H9 (cell line): Measurements from ENCODE around the gene NEURL4. TPM values are rescaled to one million over a fixed set of nuclear protein-coding genes. Genes with fewer than 3 reads are reported as not detected.

Source experiments
- DNase-seq: peaks from one replicate; pipeline ENCODE4 v3.0.0-alpha.2; 2017
- H2AFZ ChIP-seq: one replicate; pipeline ENCODE4 v1.6.1; 2013; ENCODE audit warnings: mild to moderate bottlenecking, low read length, control low read depth, moderate library complexity
- H2AK5ac ChIP-seq: 2 replicates; pipeline ENCODE4 v1.6.1; 2013; ENCODE audit warnings: low read length, control low read depth, mixed read lengths; ENCODE audit not compliant: insufficient read length
- H2BK120ac ChIP-seq: one replicate; pipeline ENCODE4 v1.6.1; 2013; ENCODE audit warnings: low read depth, mild to moderate bottlenecking, low read length, control low read depth, inconsistent platforms; ENCODE audit not compliant: poor library complexity, severe bottlenecking
- H2BK12ac ChIP-seq: 2 replicates; pipeline ENCODE4 v1.6.1; 2013; ENCODE audit warnings: low read length, control low read depth, mixed read lengths, low read depth; ENCODE audit not compliant: insufficient read length
- H2BK15ac ChIP-seq: 2 replicates; pipeline ENCODE4 v1.6.1; 2013; ENCODE audit warnings: low read depth, low read length, control low read depth
- H2BK20ac ChIP-seq: one replicate; pipeline ENCODE4 v1.6.1; 2013; ENCODE audit warnings: low read depth, mild to moderate bottlenecking, low read length, control low read depth, inconsistent platforms; ENCODE audit not compliant: poor library complexity, severe bottlenecking
- H2BK5ac ChIP-seq: 2 replicates; pipeline ENCODE4 v1.6.1; 2013; ENCODE audit warnings: low read length, control low read depth, mixed read lengths; ENCODE audit not compliant: insufficient read length
- H3K14ac ChIP-seq: 2 replicates; pipeline ENCODE4 v1.6.1; 2013; ENCODE audit warnings: low read length, control low read depth; ENCODE audit not compliant: insufficient read depth
- H3K18ac ChIP-seq: 2 replicates; pipeline ENCODE4 v1.6.1; 2013; ENCODE audit warnings: low read depth, mild to moderate bottlenecking, mixed read lengths, low read length, control low read depth; ENCODE audit not compliant: insufficient read length
- H3K23ac ChIP-seq: 2 replicates; pipeline ENCODE4 v1.6.1; 2013; ENCODE audit warnings: low read length, control low read depth, mixed read lengths, low read depth; ENCODE audit not compliant: insufficient read length
- H3K23me2 ChIP-seq: 2 replicates; pipeline ENCODE4 v1.6.1; 2013; ENCODE audit warnings: low read depth, mild to moderate bottlenecking, mixed read lengths, low read length, control low read depth; ENCODE audit not compliant: insufficient read length, poor library complexity, severe bottlenecking
- H3K27ac ChIP-seq: 2 replicates; pipeline ENCODE4 v1.5.1; 2013; ENCODE audit warnings: low read length, control low read depth, mixed read lengths, low read depth; ENCODE audit not compliant: insufficient read length
- H3K27me3 ChIP-seq: 2 replicates; pipeline ENCODE4 v1.6.1; 2013; ENCODE audit warnings: low read length, control low read depth, inconsistent platforms; ENCODE audit not compliant: insufficient read depth
- H3K4ac ChIP-seq: 2 replicates; pipeline ENCODE4 v1.6.1; 2013; ENCODE audit warnings: low read depth, mild to moderate bottlenecking, control low read depth, inconsistent platforms, low read length, moderate library complexity
- H3K4me1 ChIP-seq: 2 replicates; pipeline ENCODE4 v1.6.1; 2013; ENCODE audit warnings: low read length, control low read depth, inconsistent platforms; ENCODE audit not compliant: insufficient read depth
- H3K4me2 ChIP-seq: 2 replicates; pipeline ENCODE4 v1.6.1; 2013; ENCODE audit warnings: low read length, control low read depth, mixed read lengths; ENCODE audit not compliant: insufficient read length, insufficient read depth
- H3K56ac ChIP-seq: 2 replicates; pipeline ENCODE4 v1.6.1; 2013; ENCODE audit warnings: low read depth, mild to moderate bottlenecking, mixed read lengths, low read length, control low read depth; ENCODE audit not compliant: insufficient read length
- H3K79me1 ChIP-seq: 2 replicates; pipeline ENCODE4 v1.6.1; 2013; ENCODE audit warnings: low read depth, mild to moderate bottlenecking, moderate library complexity, low read length, control low read depth, inconsistent platforms; ENCODE audit not compliant: insufficient read depth, poor library complexity, severe bottlenecking
- H3K79me2 ChIP-seq: 2 replicates; pipeline ENCODE4 v1.6.1; 2013; ENCODE audit warnings: low read length, control low read depth, inconsistent platforms; ENCODE audit not compliant: insufficient read depth
- H3K9ac ChIP-seq: 2 replicates; pipeline ENCODE4 v1.6.1; 2013; ENCODE audit warnings: low read length, control low read depth, mixed read lengths; ENCODE audit not compliant: insufficient read length; ENCODE audit errors: extremely low read depth
- H3K9me3 ChIP-seq: one replicate; pipeline ENCODE4 v1.6.1; 2013; ENCODE audit warnings: low read depth, low read length, inconsistent platforms; ENCODE audit not compliant: control insufficient read depth
- H3T11ph ChIP-seq: one replicate; pipeline ENCODE4 v1.6.1; 2013; ENCODE audit warnings: mild to moderate bottlenecking, low read length, control low read depth, inconsistent platforms
- H4K20me1 ChIP-seq: one replicate; pipeline ENCODE4 v1.6.1; 2013; ENCODE audit not compliant: control insufficient read depth, insufficient read length, insufficient read depth
- H4K5ac ChIP-seq: 2 replicates; pipeline ENCODE4 v1.6.1; 2013; ENCODE audit warnings: low read depth, mild to moderate bottlenecking, mixed read lengths, low read length, control low read depth; ENCODE audit not compliant: insufficient read length
- H4K8ac ChIP-seq: replicated peaks from 2 replicates; pipeline ENCODE4 v1.6.1; 2013; ENCODE audit warnings: low read length, control low read depth, mixed read lengths, low read depth; ENCODE audit not compliant: insufficient read length
- H4K91ac ChIP-seq: 2 replicates; pipeline ENCODE4 v1.6.1; 2013; ENCODE audit warnings: low read depth, mild to moderate bottlenecking, moderate library complexity, mixed read lengths, low read length, control low read depth; ENCODE audit not compliant: insufficient read length
- H3K27ac Mint-ChIP-seq, 3 experiments: 2 replicates in 2 of 3; 3 replicates in 1 of 3; pipeline ENCODE4 v1.8.0; 2020 to 2021; ENCODE audit warnings: mixed read lengths in 3 of 3, mild to moderate bottlenecking in 1 of 3, moderate library complexity in 1 of 3
- H3K27me3 Mint-ChIP-seq: 2 replicates; pipeline ENCODE4 v1.8.0; 2021; ENCODE audit warnings: low read depth, mild to moderate bottlenecking, moderate library complexity, mixed read lengths
- H3K36me3 Mint-ChIP-seq, 3 experiments: 2 replicates in 2 of 3; 3 replicates in 1 of 3; pipeline ENCODE4 v1.8.0; 2020 to 2021; ENCODE audit warnings: low read depth in 3 of 3, mixed read lengths in 3 of 3; ENCODE audit not compliant: insufficient read depth in 1 of 3
- H3K4me1 Mint-ChIP-seq, 2 experiments: 2 replicates each; pipeline ENCODE4 v1.8.0; 2020; ENCODE audit warnings: mixed read lengths in 2 of 2
- H3K4me3 Mint-ChIP-seq, 2 experiments: 2 replicates in 1 of 2; 3 replicates in 1 of 2; pipeline ENCODE4 v1.8.0; 2020 to 2021; ENCODE audit warnings: mild to moderate bottlenecking in 2 of 2, mixed read lengths in 2 of 2, moderate library complexity in 1 of 2
- H3K9me3 Mint-ChIP-seq, 2 experiments: 2 replicates in 1 of 2; 3 replicates in 1 of 2; pipeline ENCODE4 v1.8.0; 2020; ENCODE audit warnings: mild to moderate bottlenecking in 2 of 2, mixed read lengths in 2 of 2, moderate library complexity in 1 of 2
- CTCF ChIP-seq: fragments of 200-600 bp; sonication (generic); conservative IDR thresholded peaks from 3 replicates; pipeline ENCODE4 v1.8.0; 2021; ENCODE audit warnings: antibody characterized with exemption, mild to moderate bottlenecking
- WGBS: extraction: QIAGEN DNeasy Blood & Tissue Kit; methylation state at CpG from one replicate; pipeline ENCODE4 v1.1.7; 2013; ENCODE audit warnings: missing lambda C conversion rate, low lambda C conversion rate, mixed read lengths; ENCODE audit not compliant: insufficient read length; ENCODE audit errors: extremely low coverage; 5-methylcytosine and 5-hydroxymethylcytosine counted together
- total RNA-seq: library from RNA; stranded (reverse); gene quantifications from 2 replicates; pipeline ENCODE4 v1.2.1, GENCODE V29; 2021

Gene NEURL4
- total RNA-seq, 1 experiment from 2014 or later: 54.8 TPM

GRCh38 chr17:7304179-7304578 is 25.0 kb downstream of the NEURL4 start:
- no peaks in the 10 kb centered on the region for H3K79me1 ChIP-seq
- no peak overlapping the region for H3K4me2 ChIP-seq
- no peak overlapping the region for H2AFZ ChIP-seq
- no peak overlapping the region for H4K8ac ChIP-seq
- no peak overlapping the region for H3K23ac ChIP-seq
- H3K23me2 ChIP-seq: peaks cover 9% of the 10 kb centered on the region
- no peak overlapping the region for H4K91ac ChIP-seq
- no peak overlapping the region for H3K27ac Mint-ChIP-seq
- H3K27ac ChIP-seq: no peak overlapping the region
- no peaks in the 10 kb centered on the region for H3K9me3 ChIP-seq
- no peak overlapping the region for H3K9ac ChIP-seq
- H3K4me3 Mint-ChIP-seq: no peak overlapping the region
- no peak overlapping the region for H3K18ac ChIP-seq
- H2BK12ac ChIP-seq: no peak overlapping the region
- no peak overlapping the region for H3K4ac ChIP-seq
- peaks cover 12% of the 10 kb centered on the region for H3K27me3 Mint-ChIP-seq
- H3T11ph ChIP-seq: no peak overlapping the region
- WGBS: no CpG with 5 or more reads among the region's 7 CpGs
- H2BK20ac ChIP-seq: no peak overlapping the region
- H3K27me3 ChIP-seq: no peaks in the 10 kb centered on the region
- H2BK120ac ChIP-seq: no peak overlapping the region
- H3K36me3 Mint-ChIP-seq: peaks cover 2 to 10% (median 7%) of the 10 kb centered on the region in 3 experiments; a peak in 6 of 7 replicates
- H3K14ac ChIP-seq: no peak overlapping the region
- no peak overlapping the region for H2AK5ac ChIP-seq
- no peak overlapping the region for H4K5ac ChIP-seq
- no peak overlapping the region for H2BK5ac ChIP-seq
- H3K79me2 ChIP-seq: peaks cover 11% of the 10 kb centered on the region
- H3K56ac ChIP-seq: no peak overlapping the region
- peaks cover 0 to 6% of the 10 kb centered on the region in 2 experiments; a peak in 1 of 5 replicates for H3K9me3 Mint-ChIP-seq
- DNase-seq: no peak
- H3K4me1 ChIP-seq: peaks cover 2% of the 10 kb centered on the region; the same call in 1 of the 2 replicates
- H2BK15ac ChIP-seq: no peak overlapping the region
- no peaks in the 10 kb centered on the region for H4K20me1 ChIP-seq
- no peak for TF ChIP-seq CTCF
- H3K4me1 Mint-ChIP-seq: peaks cover 8% of the 10 kb centered on the region in 2 experiments
